Measurements from ENCODE around the gene HFE. TPM values are rescaled to one million over a fixed set of nuclear protein-coding genes. Genes with fewer than 3 reads are reported as not detected.
A peak's percentile ranks its signal among the peaks of the same experiment; 100 is the strongest.

HFE gene
- total and polyA plus RNA-seq, 2 of the 13 experiments (the other 11 are each of a cell fraction or from before 2014, with no cell fraction given): 3.7 to 6.3 TPM

DNA sequence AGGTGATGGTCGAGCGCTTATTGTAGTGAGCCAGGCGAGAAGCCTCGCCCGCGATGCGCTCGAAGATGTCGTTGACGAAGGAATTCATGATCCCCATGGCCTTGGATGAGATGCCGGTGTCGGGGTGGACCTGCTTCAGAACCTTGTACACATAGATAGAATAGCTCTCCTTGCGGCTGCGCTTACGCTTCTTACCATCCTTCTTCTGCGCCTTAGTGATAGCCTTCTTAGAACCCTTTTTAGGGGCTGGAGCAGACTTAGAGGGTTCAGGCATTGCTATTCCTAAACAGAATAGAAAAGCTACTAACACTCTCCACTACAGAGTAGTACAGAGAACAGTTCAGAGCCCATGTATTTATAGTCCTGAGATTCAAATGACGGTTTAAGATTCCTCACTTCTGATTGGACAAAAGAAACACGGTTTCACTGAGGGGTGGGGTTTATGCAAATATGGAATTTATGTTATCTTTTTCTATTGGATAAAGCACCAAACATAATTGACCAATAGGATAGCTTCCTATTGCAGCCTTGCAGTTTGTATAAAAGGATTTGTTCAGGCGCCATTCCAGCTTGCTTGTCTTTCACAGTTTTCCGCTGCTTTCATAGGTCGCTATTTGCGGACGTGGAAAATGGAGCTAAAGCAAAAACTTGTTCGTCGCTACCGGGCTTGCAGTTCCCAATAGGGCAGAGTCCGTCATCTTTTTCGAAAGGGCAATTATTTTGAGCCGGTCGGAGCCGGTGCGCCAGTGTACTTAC is 43.7 kb upstream of the HFE start (continued):
- TF ChIP-seq ZNF350 (CRISPR knock-in tag; IDR thresholded peaks at IDR 0.05; ENCODE audit: borderline replicate concordance, low read depth) (no peak), PRMT3 (CRISPR knock-in tag; IDR thresholded peaks at IDR 0.05; ENCODE audit: borderline replicate concordance, low read depth) (0 out of 2 replicates have a peak, but pooled peaks have one; percentile 71), ZFP90 (CRISPR knock-in tag; IDR thresholded peaks at IDR 0.05; ENCODE audit: borderline replicate concordance) (no peak), SNAPC2 (CRISPR knock-in tag; IDR thresholded peaks at IDR 0.05) (no peak), FOXO1 (CRISPR knock-in tag; IDR thresholded peaks at IDR 0.05) (no peak), FOXA1 (IDR thresholded peaks at IDR 0.05) (no peak), FOXA1 (CRISPR knock-in tag; IDR thresholded peaks at IDR 0.05) (0 out of 2 replicates have a peak, but pooled peaks have one; percentile 16), BRCA1 (CRISPR knock-in tag; IDR thresholded peaks at IDR 0.05) (peak; percentile 30; the same call in 1 of the 2 replicates), HNRNPK (IDR thresholded peaks at IDR 0.05; ENCODE audit: low read depth, low read length, poor library complexity, severe bottlenecking) (no peak), KDM2A (CRISPR knock-in tag; IDR thresholded peaks at IDR 0.05; ENCODE audit: borderline replicate concordance, low read depth) (no peak), ZNF446 (CRISPR knock-in tag; IDR thresholded peaks at IDR 0.05) (no peak), JDP2 (CRISPR knock-in tag; IDR thresholded peaks at IDR 0.05; ENCODE audit: borderline replicate concordance) (no peak)
- TF ChIP-seq, protein P1, sequence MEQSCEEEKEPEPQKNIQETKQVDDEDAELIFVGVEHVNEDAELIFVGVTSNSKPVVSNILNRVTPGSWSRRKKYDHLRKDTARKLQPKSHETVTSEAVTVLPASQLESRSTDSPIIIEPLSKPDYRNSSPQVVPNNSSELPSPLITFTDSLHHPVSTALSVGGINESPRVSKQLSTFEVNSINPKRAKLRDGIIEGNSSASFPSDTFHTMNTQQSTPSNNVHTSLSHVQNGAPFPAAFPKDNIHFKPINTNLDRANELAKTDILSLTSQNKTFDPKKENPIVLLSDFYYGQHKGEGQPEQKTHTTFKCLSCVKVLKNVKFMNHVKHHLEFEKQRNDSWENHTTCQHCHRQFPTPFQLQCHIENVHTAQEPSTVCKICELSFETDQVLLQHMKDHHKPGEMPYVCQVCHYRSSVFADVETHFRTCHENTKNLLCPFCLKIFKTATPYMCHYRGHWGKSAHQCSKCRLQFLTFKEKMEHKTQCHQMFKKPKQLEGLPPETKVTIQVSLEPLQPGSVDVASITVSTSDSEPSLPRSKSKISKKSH (CRISPR knock-in tag; IDR thresholded peaks at IDR 0.05; ENCODE audit: borderline replicate concordance): no peak
- TF ChIP-seq, protein P2, sequence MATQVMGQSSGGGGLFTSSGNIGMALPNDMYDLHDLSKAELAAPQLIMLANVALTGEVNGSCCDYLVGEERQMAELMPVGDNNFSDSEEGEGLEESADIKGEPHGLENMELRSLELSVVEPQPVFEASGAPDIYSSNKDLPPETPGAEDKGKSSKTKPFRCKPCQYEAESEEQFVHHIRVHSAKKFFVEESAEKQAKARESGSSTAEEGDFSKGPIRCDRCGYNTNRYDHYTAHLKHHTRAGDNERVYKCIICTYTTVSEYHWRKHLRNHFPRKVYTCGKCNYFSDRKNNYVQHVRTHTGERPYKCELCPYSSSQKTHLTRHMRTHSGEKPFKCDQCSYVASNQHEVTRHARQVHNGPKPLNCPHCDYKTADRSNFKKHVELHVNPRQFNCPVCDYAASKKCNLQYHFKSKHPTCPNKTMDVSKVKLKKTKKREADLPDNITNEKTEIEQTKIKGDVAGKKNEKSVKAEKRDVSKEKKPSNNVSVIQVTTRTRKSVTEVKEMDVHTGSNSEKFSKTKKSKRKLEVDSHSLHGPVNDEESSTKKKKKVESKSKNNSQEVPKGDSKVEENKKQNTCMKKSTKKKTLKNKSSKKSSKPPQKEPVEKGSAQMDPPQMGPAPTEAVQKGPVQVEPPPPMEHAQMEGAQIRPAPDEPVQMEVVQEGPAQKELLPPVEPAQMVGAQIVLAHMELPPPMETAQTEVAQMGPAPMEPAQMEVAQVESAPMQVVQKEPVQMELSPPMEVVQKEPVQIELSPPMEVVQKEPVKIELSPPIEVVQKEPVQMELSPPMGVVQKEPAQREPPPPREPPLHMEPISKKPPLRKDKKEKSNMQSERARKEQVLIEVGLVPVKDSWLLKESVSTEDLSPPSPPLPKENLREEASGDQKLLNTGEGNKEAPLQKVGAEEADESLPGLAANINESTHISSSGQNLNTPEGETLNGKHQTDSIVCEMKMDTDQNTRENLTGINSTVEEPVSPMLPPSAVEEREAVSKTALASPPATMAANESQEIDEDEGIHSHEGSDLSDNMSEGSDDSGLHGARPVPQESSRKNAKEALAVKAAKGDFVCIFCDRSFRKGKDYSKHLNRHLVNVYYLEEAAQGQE (IDR thresholded peaks at IDR 0.05; ENCODE audit: borderline replicate concordance in 1 of 2, low read depth in 1 of 2, low read length in 2 of 2): peak in 1 of 2 experiments; percentile 30; a peak in 1 of 4 replicates
- TF ChIP-seq, protein P3, sequence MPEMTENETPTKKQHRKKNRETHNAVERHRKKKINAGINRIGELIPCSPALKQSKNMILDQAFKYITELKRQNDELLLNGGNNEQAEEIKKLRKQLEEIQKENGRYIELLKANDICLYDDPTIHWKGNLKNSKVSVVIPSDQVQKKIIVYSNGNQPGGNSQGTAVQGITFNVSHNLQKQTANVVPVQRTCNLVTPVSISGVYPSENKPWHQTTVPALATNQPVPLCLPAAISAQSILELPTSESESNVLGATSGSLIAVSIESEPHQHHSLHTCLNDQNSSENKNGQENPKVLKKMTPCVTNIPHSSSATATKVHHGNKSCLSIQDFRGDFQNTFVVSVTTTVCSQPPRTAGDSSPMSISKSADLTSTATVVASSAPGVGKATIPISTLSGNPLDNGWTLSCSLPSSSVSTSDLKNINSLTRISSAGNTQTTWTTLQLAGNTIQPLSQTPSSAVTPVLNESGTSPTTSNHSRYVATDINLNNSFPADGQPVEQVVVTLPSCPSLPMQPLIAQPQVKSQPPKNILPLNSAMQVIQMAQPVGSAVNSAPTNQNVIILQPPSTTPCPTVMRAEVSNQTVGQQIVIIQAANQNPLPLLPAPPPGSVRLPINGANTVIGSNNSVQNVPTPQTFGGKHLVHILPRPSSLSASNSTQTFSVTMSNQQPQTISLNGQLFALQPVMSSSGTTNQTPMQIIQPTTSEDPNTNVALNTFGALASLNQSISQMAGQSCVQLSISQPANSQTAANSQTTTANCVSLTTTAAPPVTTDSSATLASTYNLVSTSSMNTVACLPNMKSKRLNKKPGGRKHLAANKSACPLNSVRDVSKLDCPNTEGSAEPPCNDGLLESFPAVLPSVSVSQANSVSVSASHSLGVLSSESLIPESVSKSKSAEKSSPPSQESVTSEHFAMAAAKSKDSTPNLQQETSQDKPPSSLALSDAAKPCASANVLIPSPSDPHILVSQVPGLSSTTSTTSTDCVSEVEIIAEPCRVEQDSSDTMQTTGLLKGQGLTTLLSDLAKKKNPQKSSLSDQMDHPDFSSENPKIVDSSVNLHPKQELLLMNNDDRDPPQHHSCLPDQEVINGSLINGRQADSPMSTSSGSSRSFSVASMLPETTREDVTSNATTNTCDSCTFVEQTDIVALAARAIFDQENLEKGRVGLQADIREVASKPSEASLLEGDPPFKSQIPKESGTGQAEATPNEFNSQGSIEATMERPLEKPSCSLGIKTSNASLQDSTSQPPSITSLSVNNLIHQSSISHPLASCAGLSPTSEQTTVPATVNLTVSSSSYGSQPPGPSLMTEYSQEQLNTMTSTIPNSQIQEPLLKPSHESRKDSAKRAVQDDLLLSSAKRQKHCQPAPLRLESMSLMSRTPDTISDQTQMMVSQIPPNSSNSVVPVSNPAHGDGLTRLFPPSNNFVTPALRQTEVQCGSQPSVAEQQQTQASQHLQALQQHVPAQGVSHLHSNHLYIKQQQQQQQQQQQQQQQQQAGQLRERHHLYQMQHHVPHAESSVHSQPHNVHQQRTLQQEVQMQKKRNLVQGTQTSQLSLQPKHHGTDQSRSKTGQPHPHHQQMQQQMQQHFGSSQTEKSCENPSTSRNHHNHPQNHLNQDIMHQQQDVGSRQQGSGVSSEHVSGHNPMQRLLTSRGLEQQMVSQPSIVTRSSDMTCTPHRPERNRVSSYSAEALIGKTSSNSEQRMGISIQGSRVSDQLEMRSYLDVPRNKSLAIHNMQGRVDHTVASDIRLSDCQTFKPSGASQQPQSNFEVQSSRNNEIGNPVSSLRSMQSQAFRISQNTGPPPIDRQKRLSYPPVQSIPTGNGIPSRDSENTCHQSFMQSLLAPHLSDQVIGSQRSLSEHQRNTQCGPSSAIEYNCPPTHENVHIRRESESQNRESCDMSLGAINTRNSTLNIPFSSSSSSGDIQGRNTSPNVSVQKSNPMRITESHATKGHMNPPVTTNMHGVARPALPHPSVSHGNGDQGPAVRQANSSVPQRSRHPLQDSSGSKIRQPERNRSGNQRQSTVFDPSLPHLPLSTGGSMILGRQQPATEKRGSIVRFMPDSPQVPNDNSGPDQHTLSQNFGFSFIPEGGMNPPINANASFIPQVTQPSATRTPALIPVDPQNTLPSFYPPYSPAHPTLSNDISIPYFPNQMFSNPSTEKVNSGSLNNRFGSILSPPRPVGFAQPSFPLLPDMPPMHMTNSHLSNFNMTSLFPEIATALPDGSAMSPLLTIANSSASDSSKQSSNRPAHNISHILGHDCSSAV (CRISPR knock-in tag; IDR thresholded peaks at IDR 0.05; ENCODE audit: borderline replicate concordance): no peak
